Sigmoid colon (tissue), 3 donors: ENCODE measurements around the gene PTRH1.

Source experiments
- CTCF ChIP-seq, 4 experiments: fragments of 450-650 bp in 3 of 4; fragments of 200-600 bp in 1 of 4; IDR thresholded peaks; one replicate each; pipeline ENCODE4 v1.5.1; 2016 to 2019; ENCODE audit warnings: antibody characterized with exemption in 4 of 4, mild to moderate bottlenecking in 3 of 4, moderate library complexity in 2 of 4
- POLR2A ChIP-seq, 2 donors: fragments of 450-650 bp; IDR thresholded peaks; one replicate each; pipeline ENCODE4 v1.6.1; 2016; ENCODE audit warnings: antibody characterized with exemption in 2 of 2, mild to moderate bottlenecking in 2 of 2, moderate library complexity in 2 of 2

GRCh38 chr9:127731938-127732337, 16.5 kb upstream of the PTRH1 start:
- no peak for TF ChIP-seq CTCF (IDR thresholded peaks at IDR 0.05)
- no peak for TF ChIP-seq POLR2A (IDR thresholded peaks at IDR 0.05)
